ENCODE results near the gene SLC12A7.

SLC12A7 gene

DNA sequence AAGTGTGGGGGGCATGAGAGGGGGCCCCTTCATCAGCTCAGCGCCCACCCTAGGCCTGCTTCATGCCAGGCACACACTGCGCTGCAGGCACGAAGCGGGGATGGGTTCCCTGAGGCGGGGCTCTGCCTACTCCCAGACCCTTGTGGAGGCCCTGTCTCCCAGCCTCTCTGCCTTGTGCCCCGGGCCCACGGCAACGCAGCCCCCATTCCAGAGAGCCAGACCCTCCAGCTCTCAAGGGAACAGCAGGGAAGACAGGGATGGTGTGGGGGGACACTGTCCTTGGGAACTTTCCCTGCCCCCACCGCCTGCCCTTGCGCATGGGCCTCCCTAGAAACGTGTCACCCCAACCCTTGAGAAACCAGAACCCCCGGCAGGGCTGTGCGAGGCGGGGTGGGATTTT lies 10.0 kb upstream of the SLC12A7 start:
- H3K27ac ChIP-seq (ENCODE audit: low read length) = no peak overlapping the region
- no peak overlapping the region for H3K9ac ChIP-seq (ENCODE audit: low read length)
- H3K4me1 ChIP-seq (ENCODE audit: control insufficient read depth, low read depth, low read length) = peaks cover 11% of the 10 kb centered on the region
- H3K9me3 ChIP-seq (ENCODE audit: control insufficient read depth, low read depth, low read length) = no peaks in the 10 kb centered on the region
- H3K36me3 ChIP-seq (ENCODE audit: control insufficient read depth, low read depth, low read length) = no peaks in the 10 kb centered on the region
- H3K27me3 ChIP-seq (ENCODE audit: control insufficient read depth, insufficient read depth, low read length) = no peaks in the 10 kb centered on the region
- no peak overlapping the region for H3K4me3 ChIP-seq (ENCODE audit: low read length)

GRCh38 chr5:1121044-1121443 lies 9.2 kb upstream of the SLC12A7 start:
- Histone ChIP-seq H3K36me3 (ENCODE audit: control insufficient read depth, low read depth, low read length) (no peaks in the 10 kb centered on the region), H3K4me3 (ENCODE audit: low read length) (no peak overlapping the region), H3K27me3 (ENCODE audit: control insufficient read depth, insufficient read depth, low read length) (no peaks in the 10 kb centered on the region), H3K27ac (ENCODE audit: low read length) (no peak overlapping the region), H3K9me3 (ENCODE audit: control insufficient read depth, low read depth, low read length) (no peaks in the 10 kb centered on the region), H3K9ac (ENCODE audit: low read length) (no peak overlapping the region), H3K4me1 (ENCODE audit: control insufficient read depth, low read depth, low read length) (peaks cover 11% of the 10 kb centered on the region)

DNA sequence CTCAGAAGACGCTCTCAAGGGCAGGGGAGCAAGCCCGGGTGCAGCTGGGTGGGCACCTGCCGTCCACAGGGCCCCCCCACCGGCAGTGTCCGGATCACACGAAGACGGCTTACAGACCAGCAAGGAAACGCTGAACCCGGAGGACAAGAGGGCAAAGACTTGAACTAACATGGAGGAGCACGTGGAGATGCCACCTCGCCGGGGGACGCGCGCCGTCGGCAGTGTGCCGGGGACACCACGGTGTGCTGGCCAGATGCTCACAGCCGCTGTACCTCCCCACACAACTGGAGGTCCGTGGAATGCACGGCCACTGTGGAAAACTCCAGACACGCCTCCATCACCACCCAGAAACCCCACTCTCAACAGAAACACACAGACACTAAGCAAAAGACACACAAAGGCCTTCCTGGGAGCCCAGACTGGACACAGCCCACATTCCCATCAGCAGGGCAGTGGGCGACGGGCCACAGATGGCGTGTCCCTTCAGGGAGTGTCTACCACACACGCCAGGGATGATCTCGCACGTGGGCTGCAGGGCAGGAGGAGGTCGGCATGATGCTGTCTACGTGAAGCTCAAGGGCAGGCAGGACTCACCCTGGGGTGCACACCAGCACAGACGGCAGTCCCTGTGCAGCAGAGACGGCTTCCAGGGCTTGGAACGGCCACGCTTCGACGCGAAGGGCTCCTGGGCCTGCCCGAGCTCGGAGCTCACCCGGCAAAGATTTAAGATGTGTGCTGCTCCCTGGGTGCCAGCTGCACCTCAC lies 8.6 kb upstream of the SLC12A7 start:
- Histone ChIP-seq H3K4me3 (ENCODE audit: low read length) (no peak overlapping the region), H3K4me1 (ENCODE audit: control insufficient read depth, low read depth, low read length) (peaks cover 11% of the 10 kb centered on the region), H3K36me3 (ENCODE audit: control insufficient read depth, low read depth, low read length) (no peaks in the 10 kb centered on the region), H3K9me3 (ENCODE audit: control insufficient read depth, low read depth, low read length) (no peaks in the 10 kb centered on the region), H3K9ac (ENCODE audit: low read length) (no peak overlapping the region), H3K27me3 (ENCODE audit: control insufficient read depth, insufficient read depth, low read length) (no peaks in the 10 kb centered on the region), H3K27ac (ENCODE audit: low read length) (no peak overlapping the region)

DNA sequence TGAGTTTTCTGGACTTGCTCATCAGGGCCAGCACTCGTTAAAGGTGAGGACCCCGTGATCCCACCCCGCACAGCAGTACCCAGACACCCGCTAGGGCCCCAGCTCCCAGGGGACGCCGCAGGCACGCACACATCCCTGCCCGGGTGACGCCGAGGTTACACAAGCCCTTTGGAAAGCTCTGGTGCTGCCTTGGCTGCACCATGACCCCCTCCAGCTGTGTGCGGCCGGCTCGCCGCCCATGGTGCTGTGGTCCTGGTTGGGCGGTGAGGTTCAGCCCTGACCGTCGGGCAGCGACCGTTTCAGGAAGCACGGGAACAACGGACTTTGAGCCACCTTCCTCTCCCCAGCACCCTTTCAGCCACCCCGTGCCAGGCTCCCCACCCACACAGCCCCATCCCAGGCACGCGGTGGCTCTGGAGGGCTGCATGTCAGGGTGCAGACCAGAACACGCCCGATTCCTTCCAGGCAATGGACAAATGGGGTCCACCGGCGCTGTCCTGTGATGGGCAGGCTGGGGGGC lies 7.5 kb upstream of the SLC12A7 start:
- Histone ChIP-seq H3K4me3 (ENCODE audit: low read length) (no peak overlapping the region), H3K9me3 (ENCODE audit: control insufficient read depth, low read depth, low read length) (no peaks in the 10 kb centered on the region), H3K4me1 (ENCODE audit: control insufficient read depth, low read depth, low read length) (peaks cover 11% of the 10 kb centered on the region), H3K9ac (ENCODE audit: low read length) (no peak overlapping the region), H3K27me3 (ENCODE audit: control insufficient read depth, insufficient read depth, low read length) (no peaks in the 10 kb centered on the region), H3K27ac (ENCODE audit: low read length) (no peak overlapping the region), H3K36me3 (ENCODE audit: control insufficient read depth, low read depth, low read length) (no peaks in the 10 kb centered on the region)

DNA sequence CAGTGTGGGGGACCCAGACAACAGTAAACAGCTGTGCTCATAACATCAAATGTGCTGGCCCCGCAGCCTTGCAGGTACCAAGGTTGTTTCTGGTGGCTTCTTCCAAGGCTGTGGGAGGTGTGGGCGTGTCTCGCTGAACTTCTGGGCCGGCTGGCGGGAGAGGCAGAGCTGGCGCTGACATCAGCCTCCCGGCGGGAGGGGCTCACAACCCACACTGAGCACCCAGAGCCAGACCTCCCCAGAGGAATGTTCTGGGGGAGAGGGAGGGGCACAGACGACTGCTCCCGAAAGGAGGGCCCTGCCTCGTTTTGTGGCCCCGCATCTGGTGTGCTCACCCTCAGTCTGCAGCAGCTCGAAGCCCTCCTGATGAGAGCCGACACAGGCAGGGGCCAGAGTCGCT lies 6.9 kb upstream of the SLC12A7 start:
- H3K27ac ChIP-seq (ENCODE audit: low read length) = no peak overlapping the region
- peaks cover 11% of the 10 kb centered on the region for H3K4me1 ChIP-seq (ENCODE audit: control insufficient read depth, low read depth, low read length)
- no peaks in the 10 kb centered on the region for H3K9me3 ChIP-seq (ENCODE audit: control insufficient read depth, low read depth, low read length)
- H3K27me3 ChIP-seq (ENCODE audit: control insufficient read depth, insufficient read depth, low read length) = no peaks in the 10 kb centered on the region
- H3K36me3 ChIP-seq (ENCODE audit: control insufficient read depth, low read depth, low read length) = no peaks in the 10 kb centered on the region
- no peak overlapping the region for H3K4me3 ChIP-seq (ENCODE audit: low read length)
- H3K9ac ChIP-seq (ENCODE audit: low read length) = no peak overlapping the region

- Histone ChIP-seq H3K27ac (ENCODE audit: low read length) (no peak overlapping the region), H3K9me3 (ENCODE audit: control insufficient read depth, low read depth, low read length) (no peaks in the 10 kb centered on the region), H3K4me1 (ENCODE audit: control insufficient read depth, low read depth, low read length) (peaks cover 11% of the 10 kb centered on the region), H3K27me3 (ENCODE audit: control insufficient read depth, insufficient read depth, low read length) (no peaks in the 10 kb centered on the region), H3K4me3 (ENCODE audit: low read length) (no peak overlapping the region), H3K9ac (ENCODE audit: low read length) (no peak overlapping the region), H3K36me3 (ENCODE audit: control insufficient read depth, low read depth, low read length) (no peaks in the 10 kb centered on the region)
Observed at GRCh38 chr5:1118231-1118698, 6.4 kb upstream of the SLC12A7 start.

DNA sequence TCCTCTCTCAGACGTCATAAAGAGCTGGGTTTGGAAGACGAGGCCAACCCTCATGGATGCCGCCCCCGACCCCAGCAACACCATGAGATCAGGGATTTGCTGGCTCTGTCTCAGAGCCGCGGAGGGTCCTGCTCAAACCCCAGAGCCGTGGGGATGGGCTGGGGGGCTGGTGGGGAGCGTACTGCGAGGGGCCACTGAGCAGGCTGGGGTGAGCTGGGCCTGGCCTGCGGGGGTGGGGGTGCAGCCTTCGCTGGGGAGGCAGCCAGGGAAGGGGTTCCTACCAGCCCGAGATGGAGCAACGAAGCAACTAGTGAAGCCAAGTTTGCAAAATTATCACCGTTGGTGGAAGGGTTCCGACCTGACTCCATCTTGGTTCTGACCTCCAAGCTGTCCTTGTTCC lies 5.1 kb upstream of the SLC12A7 start:
- H3K36me3 ChIP-seq (ENCODE audit: control insufficient read depth, low read depth, low read length) = no peaks in the 10 kb centered on the region
- H3K27me3 ChIP-seq (ENCODE audit: control insufficient read depth, insufficient read depth, low read length) = no peaks in the 10 kb centered on the region
- H3K4me1 ChIP-seq (ENCODE audit: control insufficient read depth, low read depth, low read length) = peaks cover 11% of the 10 kb centered on the region
- no peak overlapping the region for H3K4me3 ChIP-seq (ENCODE audit: low read length)
- H3K9ac ChIP-seq (ENCODE audit: low read length) = no peak overlapping the region
- H3K27ac ChIP-seq (ENCODE audit: low read length) = no peak overlapping the region
- no peaks in the 10 kb centered on the region for H3K9me3 ChIP-seq (ENCODE audit: control insufficient read depth, low read depth, low read length)

DNA sequence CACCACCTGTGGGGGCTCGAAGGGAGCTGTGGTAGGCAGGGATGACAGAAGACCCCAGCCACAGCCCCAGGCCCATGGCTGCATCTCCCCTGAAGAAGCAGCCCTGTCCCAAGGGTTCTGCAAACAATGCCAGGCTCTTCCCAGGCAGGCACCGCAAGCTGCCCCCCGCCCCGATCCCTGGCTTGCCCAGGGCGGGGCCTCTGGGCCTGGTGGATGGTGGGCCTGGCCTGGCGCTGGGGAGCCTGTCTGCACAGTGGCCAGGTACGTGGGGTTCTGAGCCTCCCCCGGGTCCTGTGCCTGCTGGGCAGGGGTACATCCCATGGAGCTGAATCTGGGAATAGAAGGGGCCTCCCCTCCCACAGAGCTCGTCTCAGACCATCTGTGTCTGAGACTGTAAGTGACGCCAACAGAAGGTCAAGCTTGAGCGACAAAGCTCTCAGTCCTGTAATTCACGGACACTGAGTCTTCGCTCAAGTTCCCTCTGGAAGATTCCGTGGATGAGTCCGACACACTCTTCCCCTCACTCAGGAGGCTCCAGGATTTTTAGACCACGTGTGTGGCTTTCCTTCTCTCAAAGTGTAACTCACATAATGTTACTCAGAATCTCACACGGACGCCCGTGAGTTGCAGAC lies 4.4 kb upstream of the SLC12A7 start:
- H3K9ac ChIP-seq (ENCODE audit: low read length) = no peak overlapping the region
- H3K27me3 ChIP-seq (ENCODE audit: control insufficient read depth, insufficient read depth, low read length) = no peaks in the 10 kb centered on the region
- H3K4me3 ChIP-seq (ENCODE audit: low read length) = no peak overlapping the region
- H3K4me1 ChIP-seq (ENCODE audit: control insufficient read depth, low read depth, low read length) = peaks cover 11% of the 10 kb centered on the region
- no peaks in the 10 kb centered on the region for H3K36me3 ChIP-seq (ENCODE audit: control insufficient read depth, low read depth, low read length)
- H3K9me3 ChIP-seq (ENCODE audit: control insufficient read depth, low read depth, low read length) = no peaks in the 10 kb centered on the region
- H3K27ac ChIP-seq (ENCODE audit: low read length) = no peak overlapping the region

DNA sequence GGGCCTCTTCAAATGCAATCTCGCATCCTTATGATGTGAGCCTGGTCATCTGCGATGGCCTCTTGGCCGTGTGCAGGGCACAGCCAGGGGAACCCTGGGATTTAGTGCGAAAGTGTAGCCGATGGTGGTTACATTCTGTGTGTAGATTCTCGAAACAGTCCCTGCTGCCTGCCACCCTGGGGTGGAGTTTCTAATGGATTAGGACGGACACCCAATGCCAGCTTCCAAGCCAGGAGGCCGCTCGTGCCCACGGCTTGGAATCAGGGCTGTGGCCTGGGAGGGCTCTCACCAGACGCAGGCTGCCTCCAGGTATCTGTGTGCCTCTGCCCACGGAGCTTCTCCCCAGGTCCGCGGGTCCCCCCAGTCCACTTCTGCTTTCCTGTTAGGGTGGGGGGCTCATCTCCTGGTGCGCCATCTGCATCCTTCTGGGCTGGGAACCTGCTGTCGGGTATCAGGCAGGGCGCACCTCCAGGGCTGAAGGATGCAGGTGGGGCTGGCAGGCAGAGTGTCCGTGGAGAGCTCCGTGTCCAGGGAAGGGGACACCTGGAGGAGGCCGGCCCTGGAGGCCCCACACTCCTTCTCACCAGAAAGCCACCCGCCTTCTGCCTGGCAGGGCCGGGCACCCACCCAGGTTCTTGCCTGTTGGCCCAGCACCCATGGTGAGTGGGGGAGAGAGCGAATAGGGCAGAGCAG lies 3.4 kb upstream of the SLC12A7 start:
- Histone ChIP-seq H3K27me3 (ENCODE audit: control insufficient read depth, insufficient read depth, low read length) (no peaks in the 10 kb centered on the region), H3K36me3 (ENCODE audit: control insufficient read depth, low read depth, low read length) (no peaks in the 10 kb centered on the region), H3K4me3 (ENCODE audit: low read length) (no peak overlapping the region), H3K9ac (ENCODE audit: low read length) (no peak overlapping the region), H3K9me3 (ENCODE audit: control insufficient read depth, low read depth, low read length) (no peaks in the 10 kb centered on the region), H3K4me1 (ENCODE audit: control insufficient read depth, low read depth, low read length) (peaks cover 14% of the 10 kb centered on the region), H3K27ac (ENCODE audit: low read length) (no peak overlapping the region)

GRCh38 chr5:1113805-1114586 lies 2.1 kb upstream of the SLC12A7 start:
- H3K27ac ChIP-seq (ENCODE audit: low read length) = no peak overlapping the region
- no peaks in the 10 kb centered on the region for H3K27me3 ChIP-seq (ENCODE audit: control insufficient read depth, insufficient read depth, low read length)
- H3K9ac ChIP-seq (ENCODE audit: low read length) = no peak overlapping the region
- no peaks in the 10 kb centered on the region for H3K9me3 ChIP-seq (ENCODE audit: control insufficient read depth, low read depth, low read length)
- H3K4me3 ChIP-seq (ENCODE audit: low read length) = no peak overlapping the region
- no peaks in the 10 kb centered on the region for H3K36me3 ChIP-seq (ENCODE audit: control insufficient read depth, low read depth, low read length)
- H3K4me1 ChIP-seq (ENCODE audit: control insufficient read depth, low read depth, low read length) = peaks cover 14% of the 10 kb centered on the region

- H3K4me1 ChIP-seq (ENCODE audit: control insufficient read depth, low read depth, low read length) = peaks cover 10% of the 10 kb centered on the region
- H3K9ac ChIP-seq (ENCODE audit: low read length) = no peak overlapping the region
- H3K4me3 ChIP-seq (ENCODE audit: low read length) = no peak overlapping the region
- no peak overlapping the region for H3K27ac ChIP-seq (ENCODE audit: low read length)
- H3K36me3 ChIP-seq (ENCODE audit: control insufficient read depth, low read depth, low read length) = no peaks in the 10 kb centered on the region
- no peaks in the 10 kb centered on the region for H3K9me3 ChIP-seq (ENCODE audit: control insufficient read depth, low read depth, low read length)
- H3K27me3 ChIP-seq (ENCODE audit: control insufficient read depth, insufficient read depth, low read length) = no peaks in the 10 kb centered on the region
Observed at GRCh38 chr5:1113332-1113690, 1.4 kb upstream of the SLC12A7 start.

Measured in iPS-18a (cell line).